ENCODE results near the gene RASL11B.

GRCh38 chr4:52867163-52867562 is 5.0 kb downstream of the RASL11B start:
- no peak for TF ChIP-seq CTCF (IDR thresholded peaks at IDR 0.05)
- no peak for TF ChIP-seq POLR2A (IDR thresholded peaks at IDR 0.05)
